B cell (primary cell): ENCODE results near the gene TESK2. TPM values are rescaled to one million over a fixed set of nuclear protein-coding genes. Genes with fewer than 3 reads are reported as not detected.

Experiments used
- ATAC-seq: fragments of 200-7000 bp; cut with Tn5 transposase; one replicate; pipeline ENCODE4 v1.10.0; 2021; ENCODE audit warnings: low read depth, mild to moderate bottlenecking, moderate number of reproducible peaks, moderate library complexity
- CTCF ChIA-PET: fragments of 350-600 bp; sonication (Branson Sonifier 250); formaldehyde crosslinking; loops from one replicate; lab custom pipeline; 2021; ENCODE audit warnings: antibody characterized with exemption, inconsistent platforms; lab: Charles Lee
- POLR2A ChIA-PET: fragments of 350-600 bp; sonication (Branson Sonifier 250); formaldehyde crosslinking; loops from one replicate; lab custom pipeline; 2021; ENCODE audit warnings: antibody characterized with exemption; lab: Charles Lee
- DNase-seq: peaks from one replicate; pipeline ENCODE4 v3.0.0; 2013
- H2AFZ ChIP-seq: 2 replicates; pipeline ENCODE4 v1.6.1; 2012; ENCODE audit warnings: mild to moderate bottlenecking, low read depth, low read length; ENCODE audit not compliant: insufficient read depth, poor library complexity, severe bottlenecking
- H3K27ac ChIP-seq, 2 donors: 1 replicate in 1 of 2; 2 replicates in 1 of 2; pipeline ENCODE4 v1.5.1; 2012 to 2013; ENCODE audit warnings: low read length in 2 of 2, mild to moderate bottlenecking in 2 of 2, moderate library complexity in 1 of 2
- H3K27me3 ChIP-seq, 4 experiments: fragments of 200-600 bp in 1 of 4; sonication (generic) in 1 of 4; replicated peaks in 1 of 4; 1 replicate in 2 of 4; 2 replicates in 2 of 4; pipeline versions ENCODE4 v1.6.1 to v1.7.0; 2013 to 2016; ENCODE audit warnings: low read length in 3 of 4, mild to moderate bottlenecking in 2 of 4, mixed read lengths in 1 of 4, moderate library complexity in 1 of 4; ENCODE audit not compliant: insufficient read depth in 4 of 4, control insufficient read depth in 3 of 4; ENCODE audit errors: control extremely low read depth in 1 of 4
- H3K36me3 ChIP-seq, 2 experiments: replicated peaks in 1 of 2; 1 replicate in 1 of 2; 2 replicates in 1 of 2; pipeline versions ENCODE4 v1.6.1 to v1.7.1; 2013; ENCODE audit warnings: low read length in 1 of 2; ENCODE audit not compliant: insufficient read depth in 2 of 2, control insufficient read depth in 1 of 2; ENCODE audit errors: control extremely low read depth in 1 of 2, extremely low read depth in 1 of 2
- H3K4me1 ChIP-seq, 2 donors: fragments of 200-600 bp in 1 of 2; sonication (generic) in 1 of 2; 1 replicate in 1 of 2; 2 replicates in 1 of 2; pipeline versions ENCODE4 v1.5.1 to v1.6.1; 2013 to 2017; ENCODE audit warnings: low read length in 2 of 2; ENCODE audit not compliant: control insufficient read depth in 2 of 2, insufficient read depth in 2 of 2
- H3K4me2 ChIP-seq: replicated peaks from 2 replicates; pipeline ENCODE3; 2012; ENCODE audit warnings: mild to moderate bottlenecking, low read depth, low read length; ENCODE audit not compliant: poor library complexity, severe bottlenecking
- H3K4me3 ChIP-seq, 5 experiments: fragments of 200-600 bp in 1 of 5; sonication (generic) in 1 of 5; 1 replicate in 3 of 5; 2 replicates in 2 of 5; pipeline versions ENCODE4 v1.5.1 to v1.7.0; 2011 to 2016; ENCODE audit warnings: low read length in 4 of 5, mild to moderate bottlenecking in 4 of 5, low read depth in 2 of 5, control low read depth in 1 of 5, moderate library complexity in 1 of 5; ENCODE audit not compliant: insufficient read depth in 1 of 5; ENCODE audit errors: control extremely low read depth in 1 of 5, extremely low read depth in 1 of 5
- H3K79me2 ChIP-seq: fragments of 200-600 bp; sonication (generic); one replicate; pipeline ENCODE4 v1.6.0; 2016; ENCODE audit warnings: low read length; ENCODE audit not compliant: control insufficient read depth, insufficient read depth
- H3K9ac ChIP-seq: fragments of 200-600 bp; sonication (generic); 2 replicates; pipeline ENCODE4 v1.6.1; 2017; ENCODE audit warnings: mild to moderate bottlenecking, low read length, moderate library complexity
- H3K9me3 ChIP-seq, 3 donors: one replicate each; pipeline versions ENCODE4 v1.6.1 to v1.7.1; 2013; ENCODE audit warnings: low read length in 2 of 3; ENCODE audit not compliant: control insufficient read depth in 2 of 3, insufficient read depth in 1 of 3; ENCODE audit errors: control extremely low read depth in 1 of 3
- H4K20me1 ChIP-seq: 2 replicates; pipeline ENCODE4 v1.6.0; 2012; ENCODE audit warnings: mild to moderate bottlenecking, low read length; ENCODE audit not compliant: insufficient read depth, control insufficient read depth, poor library complexity, severe bottlenecking
- H3K27ac Mint-ChIP-seq: one replicate; pipeline ENCODE4 v1.8.0; 2021; ENCODE audit warnings: mixed read lengths
- H3K27me3 Mint-ChIP-seq: one replicate; pipeline ENCODE4 v1.8.0; 2021; ENCODE audit warnings: mixed read lengths
- H3K4me1 Mint-ChIP-seq: one replicate; pipeline ENCODE4 v1.8.0; 2021; ENCODE audit warnings: mixed read lengths
- H3K4me3 Mint-ChIP-seq: one replicate; pipeline ENCODE4 v1.8.0; 2021; ENCODE audit warnings: mixed read lengths
- H3K9me3 Mint-ChIP-seq: one replicate; pipeline ENCODE4 v1.8.0; 2022; ENCODE audit warnings: mixed read lengths; ENCODE audit not compliant: insufficient read depth
- EZH2 ChIP-seq: IDR thresholded peaks from 2 replicates; pipeline ENCODE4 v1.6.1; 2012; ENCODE audit warnings: borderline replicate concordance, low read depth, mild to moderate bottlenecking, moderate library complexity, low read length; ENCODE audit not compliant: insufficient read depth, poor library complexity, severe bottlenecking
- WGBS: methylation state at CpG from one replicate; pipeline ENCODE4 v1.1.5; 2013; ENCODE audit warnings: missing lambda C conversion rate; ENCODE audit not compliant: insufficient coverage; 5-methylcytosine and 5-hydroxymethylcytosine counted together
- intact Hi-C: fragments of 100-400 bp; cut with micrococcal nuclease; formaldehyde crosslinking; loops from one replicate; pipeline ENCODE4 v1.10.0; 2022
- polyA plus RNA-seq: library from polyadenylated mRNA; depleted of rRNA; stranded (reverse); fragments of >200 nt; gene quantifications from 2 replicates; pipeline ENCODE4 v1.2.3, GENCODE V29; 2012
- total RNA-seq, 2 donors: library from RNA; stranded (reverse); fragments of 120-200 nt in 1 of 2; gene quantifications; 1 replicate in 1 of 2; 2 replicates in 1 of 2; pipeline versions ENCODE4 v1.2.3 to v1.2.4, GENCODE V29; 2013 to 2022
- TF ChIP-seq, protein P1 (sequence below): fragments of 200-600 bp; IDR thresholded peaks from one replicate; pipeline ENCODE4 v1.8.0; 2022; ENCODE audit warnings: antibody characterized with exemption, mild to moderate bottlenecking

Gene TESK2
- total and polyA plus RNA-seq, 2 donors (not counting 1 experiment from before 2014, with no cell fraction given) = 21.7 to 27.0 TPM

DNA sequence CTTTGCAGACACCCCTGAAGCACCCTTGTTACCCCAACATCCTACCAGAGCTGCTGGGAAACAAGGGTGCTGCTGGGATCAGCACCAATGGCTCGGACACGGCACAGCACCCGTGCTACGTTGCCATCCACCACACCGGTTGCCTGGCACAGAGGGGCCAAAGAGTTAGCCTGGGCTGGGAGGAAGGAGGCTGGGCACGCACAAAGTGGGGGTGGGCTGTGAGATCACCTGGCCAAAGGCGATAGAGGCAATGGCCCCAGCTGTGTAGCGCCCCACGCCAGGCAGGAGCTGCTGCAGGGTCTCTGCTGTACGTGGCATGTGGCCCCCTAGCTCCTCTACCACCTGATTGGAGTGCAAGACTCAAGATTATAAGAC is 158.6 kb downstream of the TESK2 start:
- no peak overlapping the region for H3K27ac ChIP-seq
- no peaks in the 10 kb centered on the region for H3K9me3 Mint-ChIP-seq
- no peak for DNase-seq
- no peaks in the 10 kb centered on the region for H4K20me1 ChIP-seq
- CTCF ChIA-PET = no interaction called here
- ATAC-seq = no peak
- H3K9me3 ChIP-seq = no peaks in the 10 kb centered on the region
- peaks cover 0 to 37% of the 10 kb centered on the region in 2 experiments for H3K36me3 ChIP-seq
- POLR2A ChIA-PET = interaction anchor here (0.6 kb wide), 1 partner anchor 31 kb away, joined by 3 read pairs; no protein-coding TSS in a partner anchor
- no peak overlapping the region for H3K4me3 ChIP-seq
- WGBS = 98% methylated on average over 10 of the region's 10 CpGs
- H3K4me2 ChIP-seq = no peak overlapping the region
- H2AFZ ChIP-seq = no peak overlapping the region
- H3K79me2 ChIP-seq = no peaks in the 10 kb centered on the region
- no peak overlapping the region for H3K4me3 Mint-ChIP-seq
- peaks cover 0 to 4% (median 1%) of the 10 kb centered on the region in 4 experiments for H3K27me3 ChIP-seq
- no peak overlapping the region for H3K27ac Mint-ChIP-seq
- H3K27me3 Mint-ChIP-seq = no peaks in the 10 kb centered on the region
- no peak overlapping the region for H3K9ac ChIP-seq
- peaks cover under 1 to 7% of the 10 kb centered on the region in 2 donors for H3K4me1 ChIP-seq
- TF ChIP-seq, protein P1, sequence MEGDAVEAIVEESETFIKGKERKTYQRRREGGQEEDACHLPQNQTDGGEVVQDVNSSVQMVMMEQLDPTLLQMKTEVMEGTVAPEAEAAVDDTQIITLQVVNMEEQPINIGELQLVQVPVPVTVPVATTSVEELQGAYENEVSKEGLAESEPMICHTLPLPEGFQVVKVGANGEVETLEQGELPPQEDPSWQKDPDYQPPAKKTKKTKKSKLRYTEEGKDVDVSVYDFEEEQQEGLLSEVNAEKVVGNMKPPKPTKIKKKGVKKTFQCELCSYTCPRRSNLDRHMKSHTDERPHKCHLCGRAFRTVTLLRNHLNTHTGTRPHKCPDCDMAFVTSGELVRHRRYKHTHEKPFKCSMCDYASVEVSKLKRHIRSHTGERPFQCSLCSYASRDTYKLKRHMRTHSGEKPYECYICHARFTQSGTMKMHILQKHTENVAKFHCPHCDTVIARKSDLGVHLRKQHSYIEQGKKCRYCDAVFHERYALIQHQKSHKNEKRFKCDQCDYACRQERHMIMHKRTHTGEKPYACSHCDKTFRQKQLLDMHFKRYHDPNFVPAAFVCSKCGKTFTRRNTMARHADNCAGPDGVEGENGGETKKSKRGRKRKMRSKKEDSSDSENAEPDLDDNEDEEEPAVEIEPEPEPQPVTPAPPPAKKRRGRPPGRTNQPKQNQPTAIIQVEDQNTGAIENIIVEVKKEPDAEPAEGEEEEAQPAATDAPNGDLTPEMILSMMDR = no peak
- TF ChIP-seq EZH2 = no peak
- peaks cover 10% of the 10 kb centered on the region for H3K4me1 Mint-ChIP-seq
- intact Hi-C loops = no loop called here

DNA sequence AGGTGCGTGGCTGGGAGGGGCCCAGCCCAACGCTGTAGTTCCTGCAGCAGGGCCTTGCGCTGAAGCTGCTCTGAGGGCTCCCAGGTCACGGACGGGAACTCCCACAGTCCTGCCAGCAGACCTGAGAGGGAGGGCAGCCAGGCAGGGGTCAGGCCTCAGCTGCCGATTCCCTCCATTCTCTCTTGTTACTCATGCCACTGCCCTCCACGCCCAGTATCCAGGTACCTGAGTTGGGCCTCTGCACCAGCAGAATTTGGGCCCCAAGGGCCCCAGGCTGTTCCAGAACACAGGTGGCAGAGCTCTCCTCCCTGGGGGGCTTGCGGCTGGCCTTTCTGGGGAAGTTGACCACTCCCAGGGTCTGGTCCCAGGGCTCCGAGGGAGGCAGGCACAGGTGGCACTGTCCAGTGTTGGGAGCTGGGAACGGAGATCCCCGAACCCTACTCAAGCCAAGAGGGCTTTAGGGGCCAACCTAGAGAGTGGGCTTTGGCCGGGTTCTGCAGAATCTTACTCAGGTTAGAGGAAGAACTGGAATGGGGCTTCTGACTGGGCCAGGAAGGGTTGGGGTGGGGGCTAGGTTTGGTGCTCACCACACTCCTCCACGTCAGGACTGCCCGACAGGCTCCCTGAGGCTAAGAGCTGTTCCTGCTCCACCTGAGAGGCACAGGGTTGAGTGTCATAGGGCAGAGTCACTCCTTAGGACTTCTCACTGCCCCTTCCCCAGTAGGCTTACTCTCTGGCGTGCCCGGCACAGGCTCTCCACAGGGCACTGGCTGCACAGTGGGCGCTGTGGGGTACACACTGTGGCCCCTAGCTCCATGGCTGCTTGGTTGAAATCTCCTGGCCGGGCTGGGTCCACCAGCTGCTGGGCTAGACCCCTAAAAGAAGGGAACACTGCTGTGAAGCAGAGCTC is 159.3 kb downstream of the TESK2 start:
- no peaks in the 10 kb centered on the region for H3K9me3 Mint-ChIP-seq
- TF ChIP-seq EZH2 = no peak
- TF ChIP-seq, protein P1 = no peak
- Histone ChIP-seq H3K9me3 (no peaks in the 10 kb centered on the region), H4K20me1 (no peaks in the 10 kb centered on the region), H2AFZ (no peak overlapping the region), H3K4me2 (no peak overlapping the region), H3K9ac (no peak overlapping the region), H3K4me3 (no peak overlapping the region), H3K79me2 (no peaks in the 10 kb centered on the region), H3K27me3 (peaks cover 0 to 5% (median 2%) of the 10 kb centered on the region in 4 experiments), H3K4me1 (peaks cover 4 to 13% of the 10 kb centered on the region in 2 donors), H3K27ac (no peak overlapping the region), H3K36me3 (peaks cover 0 to 37% of the 10 kb centered on the region in 2 experiments)
- POLR2A ChIA-PET = no interaction called here
- WGBS = 97% methylated on average over 18 of the region's 18 CpGs
- no peaks in the 10 kb centered on the region for H3K27me3 Mint-ChIP-seq
- CTCF ChIA-PET = no interaction called here
- H3K4me3 Mint-ChIP-seq = no peak overlapping the region
- no peak for DNase-seq
- no peak for ATAC-seq
- no peak overlapping the region for H3K27ac Mint-ChIP-seq
- intact Hi-C loops = no loop called here
- peaks cover 12% of the 10 kb centered on the region for H3K4me1 Mint-ChIP-seq
